A549 (cell line): ENCODE measurements around the gene FAM110D. TPM values are rescaled to one million over a fixed set of nuclear protein-coding genes. Genes with fewer than 3 reads are reported as not detected.

Source experiments
- ATAC-seq, 2 experiments: fragments of 200-7000 bp in 1 of 2; fragments of >200 bp in 1 of 2; cut with Nextera tagmentation in 1 of 2; cut with Tn5 transposase in 1 of 2; 3 replicates each; pipeline versions ENCODE4 v1.8.0 to v1.9.1; 2018 to 2020; ENCODE audit warnings: mild to moderate bottlenecking in 1 of 2, moderate library complexity in 1 of 2
- CTCF ChIA-PET: fragments of 300-600 bp; sonication (Branson Sonifier 250); formaldehyde crosslinking; extraction: SDS; loops from one replicate; lab custom pipeline; 2021; ENCODE audit warnings: antibody characterized with exemption, inconsistent platforms; lab: Yijun Ruan, JAX
- POLR2A ChIA-PET: fragments of 350-600 bp; formaldehyde crosslinking; extraction: SDS; loops from one replicate; lab custom pipeline; 2021; ENCODE audit warnings: antibody characterized with exemption, inconsistent platforms; lab: Yijun Ruan, JAX
- DNase-seq, 2 experiments: peaks; one replicate each; pipeline versions ENCODE4 v3.0.0 to v3.0.0-alpha.2; 2011 to 2016; ENCODE audit warnings: low read depth in 1 of 2, low spot score in 1 of 2
- FAIRE-seq: peaks from 2 replicates; lab custom pipeline; 2011; peaks lifted over from hg19 to GRCh38; lab: Jason Lieb, UNC
- H3K27ac ChIP-seq, 2 experiments: fragments of >200 bp; sonication (Bioruptor Twin); formaldehyde crosslinking; 3 replicates each; pipeline ENCODE4 v1.5.1; 2016 to 2017
- H3K4me1 ChIP-seq: fragments of >200 bp; sonication (Bioruptor Twin); formaldehyde crosslinking; 3 replicates; pipeline ENCODE4 v1.6.1; 2016
- H3K4me2 ChIP-seq: fragments of >200 bp; sonication (Bioruptor Twin); formaldehyde crosslinking; 3 replicates; pipeline ENCODE4 v1.6.1; 2016
- H3K4me3 ChIP-seq: fragments of >200 bp; sonication (Bioruptor Twin); formaldehyde crosslinking; 3 replicates; pipeline ENCODE4 v1.5.1; 2016
- H3K9me3 ChIP-seq: fragments of >200 bp; sonication (Bioruptor Twin); formaldehyde crosslinking; 3 replicates; pipeline ENCODE4 v1.6.1; 2016
- ATOH8 ChIP-seq: fragments of 250-450 bp; sonication (Bioruptor Pico); IDR thresholded peaks from 2 replicates; pipeline ENCODE4 v1.5.0; 2020; ENCODE audit warnings: low read depth, mild to moderate bottlenecking, moderate library complexity
- BCL3 ChIP-seq: fragments of >200 bp; sonication (Bioruptor Twin); formaldehyde crosslinking; IDR thresholded peaks from 3 replicates; pipeline ENCODE4 v1.6.1; 2016
- CEBPB ChIP-seq, 2 experiments: fragments of >200 bp in 1 of 2; sonication (Bioruptor Twin) in 1 of 2; formaldehyde crosslinking in 1 of 2; IDR thresholded peaks; 2 replicates each; pipeline ENCODE4 v1.6.1; 2012 to 2016
- EHMT2 ChIP-seq: fragments of 200-600 bp; sonication (generic); IDR thresholded peaks from 2 replicates; pipeline ENCODE4 v1.6.1; 2016; ENCODE audit warnings: antibody characterized with exemption, low read depth, mild to moderate bottlenecking, moderate library complexity
- EP300 ChIP-seq, 2 experiments: fragments of >200 bp; sonication (Bioruptor Twin); formaldehyde crosslinking; IDR thresholded peaks; 2 replicates in 1 of 2; 3 replicates in 1 of 2; pipeline ENCODE4 v1.6.1; 2016 to 2017
- GATA3 ChIP-seq: IDR thresholded peaks from 2 replicates; pipeline ENCODE4 v1.6.1; 2012; ENCODE audit warnings: borderline replicate concordance
- HDAC2 ChIP-seq: fragments of 200-600 bp; sonication (generic); IDR thresholded peaks from 2 replicates; pipeline ENCODE4 v1.6.1; 2016
- HES2 ChIP-seq: fragments of >200 bp; sonication (Bioruptor Twin); formaldehyde crosslinking; IDR thresholded peaks from 2 replicates; pipeline ENCODE4 v1.6.1; 2016
- HOXB13 ChIP-seq: fragments of 250-450 bp; sonication (Bioruptor Pico); IDR thresholded peaks from 2 replicates; pipeline ENCODE4 v1.5.0; 2020; ENCODE audit warnings: low read depth, mild to moderate bottlenecking, moderate library complexity
- HOXB5 ChIP-seq: fragments of 250-450 bp; sonication (Bioruptor Pico); IDR thresholded peaks from 2 replicates; pipeline ENCODE4 v1.5.0; 2020; ENCODE audit warnings: mild to moderate bottlenecking, moderate library complexity
- JUN ChIP-seq, 2 experiments: fragments of >200 bp; sonication (Bioruptor Twin); formaldehyde crosslinking; IDR thresholded peaks; 2 replicates in 1 of 2; 3 replicates in 1 of 2; pipeline ENCODE4 v1.6.1; 2016 to 2017
- MAX ChIP-seq: IDR thresholded peaks from 2 replicates; pipeline ENCODE4 v1.6.1; 2012
- MAZ ChIP-seq: fragments of 150-350 bp; IDR thresholded peaks from 2 replicates; pipeline ENCODE4 v1.6.1; 2014; ENCODE audit warnings: antibody characterized with exemption, low read depth, low read length, borderline replicate concordance
- NPAS2 ChIP-seq: fragments of 250-450 bp; sonication (Bioruptor Pico); IDR thresholded peaks from 2 replicates; pipeline ENCODE4 v1.8.0; 2022; ENCODE audit warnings: mild to moderate bottlenecking, moderate library complexity, borderline replicate concordance
- PHF8 ChIP-seq: fragments of 200-600 bp; sonication (generic); IDR thresholded peaks from 2 replicates; pipeline ENCODE4 v1.6.1; 2016; ENCODE audit warnings: low read depth, mild to moderate bottlenecking, antibody characterized with exemption, moderate library complexity, borderline replicate concordance
- RNF2 ChIP-seq: fragments of 200-600 bp; sonication (generic); IDR thresholded peaks from 2 replicates; pipeline ENCODE4 v1.6.1; 2016; ENCODE audit warnings: low read depth, mild to moderate bottlenecking, antibody characterized with exemption, moderate library complexity, borderline replicate concordance
- USF2 ChIP-seq: fragments of 450-650 bp; IDR thresholded peaks from 2 replicates; pipeline ENCODE4 v1.6.1; 2014; ENCODE audit warnings: antibody characterized with exemption
- ZC3H11A ChIP-seq: fragments of 450-650 bp; IDR thresholded peaks from 2 replicates; pipeline ENCODE4 v1.6.1; 2014; ENCODE audit warnings: antibody characterized with exemption, mild to moderate bottlenecking
- ZNF302 ChIP-seq: fragments of 250-450 bp; sonication (Bioruptor Pico); IDR thresholded peaks from 2 replicates; pipeline ENCODE4 v1.9.0; 2021; ENCODE audit warnings: inconsistent platforms, mild to moderate bottlenecking, moderate library complexity
- ZSCAN20 ChIP-seq: fragments of 250-450 bp; sonication (Bioruptor Pico); IDR thresholded peaks from 2 replicates; pipeline ENCODE4 v1.8.0; 2022; ENCODE audit warnings: mild to moderate bottlenecking, moderate library complexity
- WGBS: methylation state at CpG from one replicate; pipeline ENCODE4 v1.1.6; 2017; ENCODE audit errors: missing lambda C conversion rate; 5-methylcytosine and 5-hydroxymethylcytosine counted together
- polyA plus RNA-seq, 4 experiments: library from polyadenylated mRNA; depleted of rRNA in 3 of 4; stranded (reverse); fragments of >200 nt; fragmentation: RNase III in 1 of 4; extraction: RNeasy Plus Mini Kit Qiagen cat#74134 plus additional on column Dnase treatment in 1 of 4; gene quantifications; 2 replicates in 3 of 4; 3 replicates in 1 of 4; pipeline ENCODE4 v1.2.3, GENCODE V29; 2011 to 2017

Gene FAM110D
- polyA plus RNA-seq, 2 of the 4 experiments (the other 2 are of a cell fraction), result 0.04 TPM

GRCh38 chr1:26197813-26198212 lies 38.9 kb downstream of the FAM110D start:
- WGBS, result 74% methylated on average over 11 of the region's 11 CpGs
- TF ChIP-seq BCL3, result no peak
- POLR2A ChIA-PET, result interaction anchor here (0.5 kb wide), 1 partner anchor 131 kb away, joined by 4 read pairs; no protein-coding TSS in a partner anchor

GRCh38 chr1:26200413-26200812 lies 41.5 kb downstream of the FAM110D start:
- POLR2A ChIA-PET, result no interaction called here
- H3K4me3 ChIP-seq, result no peak overlapping the region
- 76% methylated on average over 5 of the region's 5 CpGs for WGBS
- ATAC-seq, result no peak
- TF ChIP-seq NPAS2 (CRISPR knock-in tag) (no peak), EP300 (IDR thresholded peaks at IDR 0.05) (no peak), HOXB13 (CRISPR knock-in tag) (no peak), HES2 (no peak), BCL3 (no peak), HOXB5 (CRISPR knock-in tag) (no peak), GATA3 (no peak), HDAC2 (no peak), RNF2 (no peak), MAX (no peak), ATOH8 (CRISPR knock-in tag) (no peak), ZSCAN20 (CRISPR knock-in tag) (no peak), JUN (IDR thresholded peaks at IDR 0.05) (no peak), ZNF302 (no peak)
- TF ChIP-seq, all 56 proteins: peak for 0
- no peaks in the 10 kb centered on the region for H3K4me1 ChIP-seq
- FAIRE-seq (no peak), DNase-seq (no peak)
- CTCF ChIA-PET, result interaction anchor here (0.8 to 2.2 kb wide), 2 partner anchors 12 to 34 kb away, joined by 4 to 8 read pairs; partner anchors contain the start of gene CEP85
- no peak overlapping the region for H3K4me2 ChIP-seq
- H3K9me3 ChIP-seq, result no peaks in the 10 kb centered on the region
- no peak overlapping the region for H3K27ac ChIP-seq

More at GRCh38 chr1:26197813-26198212, 38.9 kb downstream of the FAM110D start:
- DNase-seq (no peak), ATAC-seq (no peak), FAIRE-seq (no peak)
- Histone ChIP-seq H3K4me1 (no peaks in the 10 kb centered on the region), H3K4me2 (no peak overlapping the region), H3K9me3 (no peaks in the 10 kb centered on the region), H3K4me3 (no peak overlapping the region), H3K27ac (no peak overlapping the region)
- CTCF ChIA-PET, result interaction anchor here (1.0 to 1.6 kb wide), 4 partner anchors 9 to 53 kb away, joined by 4 to 5 read pairs (median 4); partner anchors contain the start of genes CEP85 and ZNF593

GRCh38 chr1:26203642-26204318 lies 44.9 kb downstream of the FAM110D start:
- CTCF ChIA-PET, result interaction anchor here (0.7 to 1.2 kb wide), 3 partner anchors 12 to 29 kb away, joined by 3 read pairs; partner anchors contain the start of gene CATSPER4
- Histone ChIP-seq H3K9me3 (no peaks in the 10 kb centered on the region), H3K4me3 (no peak overlapping the region), H3K4me1 (no peaks in the 10 kb centered on the region), H3K4me2 (no peak overlapping the region), H3K27ac (no peak overlapping the region)
- FAIRE-seq, result no peak
- no peak for ATAC-seq
- POLR2A ChIA-PET, result no interaction called here
- no peak for TF ChIP-seq MAZ
- no peak for TF ChIP-seq ZC3H11A
- TF ChIP-seq USF2, result no peak
- TF ChIP-seq EHMT2, result no peak
- no peak for TF ChIP-seq HDAC2
- TF ChIP-seq CEBPB (IDR thresholded peaks at IDR 0.05), result no peak
- TF ChIP-seq PHF8, result no peak
- DNase-seq, result no peak
- 49% methylated on average over 7 of the region's 9 CpGs for WGBS
